K562 (cell line): ENCODE measurements around the gene OR13C8.

ENCODE experiments used
- CEBPZ ChIP-seq: fragments of 150-350 bp; IDR thresholded peaks from 2 replicates; pipeline ENCODE4 v1.6.1; 2014; ENCODE audit warnings: low read depth, mild to moderate bottlenecking, low read length, borderline replicate concordance
- DEAF1 ChIP-seq: fragments of 450-650 bp; formaldehyde crosslinking; IDR thresholded peaks from 2 replicates; pipeline ENCODE4 v1.4.0; 2020; ENCODE audit warnings: mild to moderate bottlenecking, moderate library complexity
- EGR1 ChIP-seq: fragments of 450-650 bp; conservative IDR thresholded peaks from 2 replicates; pipeline ENCODE4 v1.6.1; 2017; ENCODE audit warnings: mild to moderate bottlenecking
- EWSR1 ChIP-seq: fragments of 450-650 bp; IDR thresholded peaks from 2 replicates; pipeline ENCODE4 v1.6.1; 2018; ENCODE audit warnings: borderline replicate concordance, mild to moderate bottlenecking, low read depth, moderate library complexity; ENCODE audit not compliant: partially characterized antibody
- KLF10 ChIP-seq: fragments of 250-450 bp; sonication (Bioruptor Pico); IDR thresholded peaks from 2 replicates; pipeline ENCODE4 v1.6.1; 2021; ENCODE audit warnings: matching md5 sums
- KLF16 ChIP-seq: IDR thresholded peaks from 2 replicates; pipeline ENCODE4 v1.6.1; 2016; ENCODE audit warnings: antibody characterized with exemption
- L3MBTL2 ChIP-seq: fragments of 450-650 bp; IDR thresholded peaks from 2 replicates; pipeline ENCODE4 v1.6.1; 2016; ENCODE audit warnings: mild to moderate bottlenecking, moderate library complexity
- MNT ChIP-seq, 2 experiments: fragments of 450-650 bp; conservative IDR thresholded peaks; 2 replicates each; pipeline ENCODE4 v1.6.1; 2017; ENCODE audit warnings: mild to moderate bottlenecking in 2 of 2, moderate library complexity in 2 of 2
- NFIC ChIP-seq: fragments of 450-650 bp; IDR thresholded peaks from 2 replicates; pipeline ENCODE4 v1.6.1; 2017; ENCODE audit warnings: mild to moderate bottlenecking, inconsistent platforms
- RNF2 ChIP-seq: sonication (generic); IDR thresholded peaks from 2 replicates; pipeline ENCODE4 v1.6.1; 2016
- ZNF239 ChIP-seq: fragments of 250-450 bp; sonication (Bioruptor Pico); IDR thresholded peaks from 2 replicates; pipeline ENCODE4 v1.4.0; 2020; ENCODE audit warnings: mild to moderate bottlenecking
- TF ChIP-seq, protein P1 (sequence below), 3 experiments: IDR thresholded peaks in 2 of 3; conservative IDR thresholded peaks in 1 of 3; 2 replicates each; pipeline ENCODE4 v1.5.1; 2011 to 2012; ENCODE audit warnings: low read length in 3 of 3, mild to moderate bottlenecking in 3 of 3, control low read depth in 2 of 3, improper control_type of control experiment in 1 of 3, inconsistent platforms in 1 of 3, low read depth in 1 of 3, mixed read lengths in 1 of 3, moderate library complexity in 1 of 3; ENCODE audit not compliant: insufficient read depth in 2 of 3

GRCh38 chr9:104617418-104617817 is 48.5 kb downstream of the OR13C8 start:
- TF ChIP-seq DEAF1: no peak
- TF ChIP-seq, protein P1, sequence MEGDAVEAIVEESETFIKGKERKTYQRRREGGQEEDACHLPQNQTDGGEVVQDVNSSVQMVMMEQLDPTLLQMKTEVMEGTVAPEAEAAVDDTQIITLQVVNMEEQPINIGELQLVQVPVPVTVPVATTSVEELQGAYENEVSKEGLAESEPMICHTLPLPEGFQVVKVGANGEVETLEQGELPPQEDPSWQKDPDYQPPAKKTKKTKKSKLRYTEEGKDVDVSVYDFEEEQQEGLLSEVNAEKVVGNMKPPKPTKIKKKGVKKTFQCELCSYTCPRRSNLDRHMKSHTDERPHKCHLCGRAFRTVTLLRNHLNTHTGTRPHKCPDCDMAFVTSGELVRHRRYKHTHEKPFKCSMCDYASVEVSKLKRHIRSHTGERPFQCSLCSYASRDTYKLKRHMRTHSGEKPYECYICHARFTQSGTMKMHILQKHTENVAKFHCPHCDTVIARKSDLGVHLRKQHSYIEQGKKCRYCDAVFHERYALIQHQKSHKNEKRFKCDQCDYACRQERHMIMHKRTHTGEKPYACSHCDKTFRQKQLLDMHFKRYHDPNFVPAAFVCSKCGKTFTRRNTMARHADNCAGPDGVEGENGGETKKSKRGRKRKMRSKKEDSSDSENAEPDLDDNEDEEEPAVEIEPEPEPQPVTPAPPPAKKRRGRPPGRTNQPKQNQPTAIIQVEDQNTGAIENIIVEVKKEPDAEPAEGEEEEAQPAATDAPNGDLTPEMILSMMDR (IDR thresholded peaks at IDR 0.05 in 2 of 3, conservative IDR thresholded peaks at IDR 0.05 in 1 of 3; ENCODE audit: insufficient read depth in 2 of 3, low read depth in 1 of 3, low read length in 3 of 3): no peak
- no peak for TF ChIP-seq RNF2
- no peak for TF ChIP-seq NFIC
- TF ChIP-seq CEBPZ: no peak
- TF ChIP-seq L3MBTL2: no peak
- no peak for TF ChIP-seq ZNF239 (CRISPR knock-in tag)
- TF ChIP-seq MNT (conservative IDR thresholded peaks at IDR 0.05): no peak
- TF ChIP-seq KLF16: no peak
- TF ChIP-seq KLF10: no peak
- no peak for TF ChIP-seq EGR1
- TF ChIP-seq EWSR1: no peak
